Measurements from ENCODE around the gene NSMCE1. TPM values are rescaled to one million over a fixed set of nuclear protein-coding genes. Genes with fewer than 3 reads are reported as not detected.

NSMCE1 gene
- total and polyA plus RNA-seq, 8 donors: 27.6 to 37.9 (median 31.7) TPM

GRCh38 chr16:27193300-27193990 lies 75.1 kb downstream of the NSMCE1 start:
- DNase-seq (no peak), ATAC-seq (no peak), FAIRE-seq (no peak)
- no peaks in the 10 kb centered on the region for H3K27me3 ChIP-seq
- no peak for TF ChIP-seq CTCF (IDR thresholded peaks at IDR 0.05)
- peaks cover 3 to 16% (median 4%) of the 10 kb centered on the region in 3 donors for H3K4me1 ChIP-seq
- WGBS, 2 donors: 71 to 76% methylated on average over 6 of the region's 6 CpGs
- H3K36me3 ChIP-seq: no peaks in the 10 kb centered on the region
- no peak overlapping the region for H3K27ac ChIP-seq
- H3K9me3 ChIP-seq: no peaks in the 10 kb centered on the region
- intact Hi-C loops (cut with DNase I): no loop called here
- H3K4me3 ChIP-seq: no peak overlapping the region

GRCh38 chr16:27191352-27191924 lies 77.1 kb downstream of the NSMCE1 start:
- intact Hi-C loops (cut with DNase I): no loop called here
- Histone ChIP-seq H3K4me1 (peaks cover 3 to 16% (median 4%) of the 10 kb centered on the region in 3 donors), H3K36me3 (no peaks in the 10 kb centered on the region), H3K27me3 (no peaks in the 10 kb centered on the region), H3K4me3 (no peak overlapping the region), H3K27ac (no peak overlapping the region), H3K9me3 (no peaks in the 10 kb centered on the region)
- DNase-seq (no peak), ATAC-seq (no peak), FAIRE-seq (no peak)
- no peak for TF ChIP-seq CTCF (IDR thresholded peaks at IDR 0.05)
- 66 to 67% methylated on average over 7 of the region's 7 CpGs for WGBS, 2 donors

GRCh38 chr16:27190316-27190871 lies 78.2 kb downstream of the NSMCE1 start:
- FAIRE-seq (no peak), DNase-seq (no peak), ATAC-seq (no peak)
- H3K27ac ChIP-seq: peak overlapping the region in 2 of 4 donors; percentile 16 to 75
- no peaks in the 10 kb centered on the region for H3K36me3 ChIP-seq
- no peaks in the 10 kb centered on the region for H3K27me3 ChIP-seq
- intact Hi-C loops (cut with DNase I): no loop called here
- H3K9me3 ChIP-seq: no peaks in the 10 kb centered on the region
- H3K4me1 ChIP-seq: peaks cover 3 to 16% (median 4%) of the 10 kb centered on the region in 3 donors
- TF ChIP-seq CTCF (IDR thresholded peaks at IDR 0.05): no peak
- H3K4me3 ChIP-seq: no peak overlapping the region
- WGBS, 2 donors: 96 to 97% methylated on average over 12 of the region's 12 CpGs

DNA sequence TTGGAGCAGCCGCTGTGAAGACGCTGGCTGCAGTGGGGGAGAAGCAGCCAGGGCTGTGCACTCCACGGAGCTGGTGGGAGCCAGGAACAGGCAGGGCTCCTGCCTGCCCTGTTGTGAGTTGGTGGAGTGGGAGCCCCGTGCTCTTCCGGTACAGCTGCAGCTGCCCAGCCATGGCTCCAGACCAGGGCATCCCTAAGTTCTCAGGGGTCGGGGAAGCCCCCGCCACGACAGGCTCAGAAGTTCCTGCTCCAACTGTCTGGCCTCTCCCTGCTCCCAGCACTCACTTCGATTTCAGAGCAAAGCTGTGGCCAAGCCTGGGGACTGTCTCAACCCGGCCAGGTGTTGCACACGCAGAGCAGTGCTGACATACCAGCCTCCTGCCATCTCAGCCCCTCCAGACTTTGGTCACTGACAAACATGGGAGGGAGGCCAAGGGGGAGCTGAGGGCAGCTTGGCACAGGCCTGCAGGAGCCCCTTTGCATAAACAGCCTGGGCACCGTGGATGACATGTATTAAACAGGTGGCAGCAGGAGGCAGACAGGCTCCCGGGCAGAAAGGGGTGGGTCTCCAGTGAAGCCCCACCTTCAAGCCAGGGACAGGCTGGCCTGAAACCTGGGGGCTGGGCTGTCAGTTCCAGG lies 79.1 kb downstream of the NSMCE1 start:
- Histone ChIP-seq H3K4me3 (peak overlapping the region in 1 of 4 donors; percentile 3), H3K36me3 (no peaks in the 10 kb centered on the region), H3K27ac (peak overlapping the region; percentile 39 to 75 (median 54)), H3K27me3 (no peaks in the 10 kb centered on the region), H3K4me1 (peaks cover 3 to 16% (median 4%) of the 10 kb centered on the region in 3 donors), H3K9me3 (no peaks in the 10 kb centered on the region)
- intact Hi-C loops (cut with DNase I): loop anchor here in 1 of 3 donors (10.0 kb wide), 1 partner anchor 45 kb away; no protein-coding TSS in a partner anchor
- 17% methylated on average over 13 of the region's 13 CpGs for WGBS, 2 donors
- no peak for FAIRE-seq
- ATAC-seq: peak; percentile 90 to 96 (median 94)
- no peak for TF ChIP-seq CTCF (IDR thresholded peaks at IDR 0.05)
- peak; percentile 68 to 89 (median 82) for DNase-seq

Data from pancreas (tissue), 10 donors.